Panc1 (cell line): Measurements from ENCODE around the gene C18orf32. TPM values are rescaled to one million over a fixed set of nuclear protein-coding genes. Genes with fewer than 3 reads are reported as not detected.

Source experiments
- ATAC-seq: fragments of 200-7000 bp; cut with Tn5 transposase; 2 replicates; pipeline ENCODE4 v1.9.1; 2020; ENCODE audit warnings: mild to moderate bottlenecking, moderate library complexity
- BruUV-seq: library from RNA; stranded (reverse); fragments of 400-500 nt; replicated peaks from 2 replicates; lab custom pipeline; 2021; lab: Mats Ljungman, UMichigan
- CTCF ChIA-PET: fragments of 300-600 bp; sonication (Branson Sonifier 250); formaldehyde crosslinking; loops from one replicate; lab custom pipeline; 2022; ENCODE audit warnings: antibody characterized with exemption; lab: Charles Lee
- POLR2A ChIA-PET: fragments of 300-600 bp; sonication (Branson Sonifier 250); formaldehyde crosslinking; loops from one replicate; lab custom pipeline; 2022; ENCODE audit warnings: antibody characterized with exemption; lab: Charles Lee
- DNase-seq: peaks from one replicate; pipeline ENCODE4 v3.0.0-alpha.2; 2010; ENCODE audit warnings: low read depth, low spot score
- H3K27ac ChIP-seq: 2 replicates; pipeline ENCODE4 v1.5.1; 2011; ENCODE audit warnings: mild to moderate bottlenecking, low read length, inconsistent platforms
- H3K27me3 ChIP-seq: fragments of 200-500 bp; sonication (Bioruptor generic); 2 replicates; pipeline ENCODE4 v1.6.0; 2014; ENCODE audit warnings: low read length, inconsistent platforms; ENCODE audit not compliant: control insufficient read depth, insufficient read depth
- H3K36me3 ChIP-seq: fragments of 200-500 bp; sonication (Bioruptor generic); 2 replicates; pipeline ENCODE4 v1.5.1; 2014; ENCODE audit warnings: inconsistent platforms, mild to moderate bottlenecking, low read length, moderate library complexity; ENCODE audit not compliant: control insufficient read depth, insufficient read depth
- H3K4me1 ChIP-seq: 2 replicates; pipeline ENCODE4 v1.5.1; 2011; ENCODE audit warnings: inconsistent platforms, mild to moderate bottlenecking, low read length, moderate library complexity; ENCODE audit not compliant: control insufficient read depth, insufficient read depth
- H3K4me3 ChIP-seq, 2 experiments: 2 replicates each; pipeline ENCODE4 v1.5.1; 2011 to 2012; ENCODE audit warnings: low read depth in 2 of 2, low read length in 2 of 2, mild to moderate bottlenecking in 2 of 2, inconsistent platforms in 1 of 2, moderate library complexity in 1 of 2
- H3K9me3 ChIP-seq: fragments of 200-500 bp; sonication (Bioruptor generic); 2 replicates; pipeline ENCODE4 v1.5.1; 2014; ENCODE audit warnings: low read depth, mild to moderate bottlenecking, inconsistent platforms, low read length, moderate library complexity; ENCODE audit not compliant: control insufficient read depth, insufficient read depth
- CTCF ChIP-seq: fragments of 450-650 bp; IDR thresholded peaks from 2 replicates; pipeline ENCODE4 v1.5.1; 2017; ENCODE audit warnings: mild to moderate bottlenecking
- POLR2AphosphoS5 ChIP-seq: IDR thresholded peaks from 2 replicates; pipeline ENCODE4 v1.6.1; 2012; ENCODE audit warnings: mild to moderate bottlenecking, low read depth, low read length, moderate library complexity
- REST ChIP-seq, 2 experiments: IDR thresholded peaks; 2 replicates each; pipeline ENCODE4 v1.6.1; 2011 to 2012; ENCODE audit warnings: low read depth in 2 of 2, control low read depth in 1 of 2, low read length in 1 of 2, mild to moderate bottlenecking in 1 of 2, moderate library complexity in 1 of 2; ENCODE audit not compliant: insufficient read depth in 1 of 2
- SIN3A ChIP-seq: IDR thresholded peaks from 2 replicates; pipeline ENCODE4 v1.6.1; 2012; ENCODE audit warnings: low read depth, mild to moderate bottlenecking, low read length, moderate library complexity, borderline replicate concordance; ENCODE audit not compliant: insufficient read depth
- TCF7L2 ChIP-seq: IDR thresholded peaks from 2 replicates; pipeline ENCODE4 v1.6.1; 2011; ENCODE audit warnings: mild to moderate bottlenecking, low read depth, low read length, inconsistent platforms
- in situ Hi-C: cut with HindIII; loops from 2 replicates; pipeline ENCODE4 v1.10.0; 2016; ENCODE audit warnings: low sequenced_read_pairs, low pct_unique_long_range_greater_than_20kb
- intact Hi-C: fragments of 100-400 bp; cut with micrococcal nuclease; formaldehyde crosslinking; loops from one replicate; pipeline ENCODE4 v1.10.0; 2022; ENCODE audit not compliant: unreplicated experiment
- total RNA-seq: library from RNA; stranded (reverse); gene quantifications from one replicate; pipeline ENCODE4 v1.2.1, GENCODE V29; 2021; ENCODE audit not compliant: unreplicated experiment

The C18orf32 gene
- total RNA-seq, 1 experiment from 2014 or later: 38.0 TPM

- Histone ChIP-seq H3K36me3 (no peaks in the 10 kb centered on the region), H3K27me3 (no peaks in the 10 kb centered on the region), H3K9me3 (no peaks in the 10 kb centered on the region), H3K27ac (no peak overlapping the region), H3K4me1 (no peaks in the 10 kb centered on the region), H3K4me3 (no peak overlapping the region)
- DNase-seq: no peak
- POLR2A ChIA-PET: no interaction called here
- TF ChIP-seq REST (IDR thresholded peaks at IDR 0.05; ENCODE audit: insufficient read depth in 1 of 2, low read depth in 2 of 2, low read length in 1 of 2) (no peak), TCF7L2 (no peak), SIN3A (no peak), POLR2AphosphoS5 (no peak), CTCF (no peak)
- no TSS peak for BruUV-seq
- CTCF ChIA-PET: no interaction called here
- in situ Hi-C loops (no loop called here), intact Hi-C loops (no loop called here)
- ATAC-seq: no peak
Observed at GRCh38 chr18:49499046-49499637, 12.1 kb upstream of the C18orf32 start.

- CTCF ChIA-PET: no interaction called here
- TF ChIP-seq SIN3A (no peak), CTCF (no peak), TCF7L2 (no peak), REST (IDR thresholded peaks at IDR 0.05; ENCODE audit: insufficient read depth in 1 of 2, low read depth in 2 of 2, low read length in 1 of 2) (no peak), POLR2AphosphoS5 (no peak)
- H3K27me3 ChIP-seq: no peaks in the 10 kb centered on the region
- intact Hi-C loops (no loop called here), in situ Hi-C loops (no loop called here)
- no peak for ATAC-seq
- H3K4me1 ChIP-seq: peaks cover 6% of the 10 kb centered on the region
- no peak overlapping the region for H3K4me3 ChIP-seq
- peaks cover 14% of the 10 kb centered on the region for H3K36me3 ChIP-seq
- no TSS peak for BruUV-seq
- H3K9me3 ChIP-seq: no peaks in the 10 kb centered on the region
- H3K27ac ChIP-seq: no peak overlapping the region
- POLR2A ChIA-PET: interaction anchor here (0.6 kb wide), 1 partner anchor 40 kb away, joined by 4 read pairs; no protein-coding TSS in a partner anchor
- DNase-seq: no peak
Observed at GRCh38 chr18:49495480-49495879, 8.4 kb upstream of the C18orf32 start.
